Trophoblast cell (in vitro differentiated cells and primary cell): ENCODE results near the gene CHAF1B.
A peak's percentile ranks its signal among the peaks of the same experiment; 100 is the strongest.

Source experiments
- DNase-seq, 2 donors: peaks; one replicate each; pipeline ENCODE4 v3.0.0-alpha.2; 2016
- H2AFZ ChIP-seq: 2 replicates; pipeline ENCODE4 v1.6.1; 2013; ENCODE audit warnings: low read length, moderate library complexity, mild to moderate bottlenecking; ENCODE audit not compliant: insufficient read depth, poor library complexity
- H2AK5ac ChIP-seq: 2 replicates; pipeline ENCODE4 v1.6.1; 2013; ENCODE audit warnings: mild to moderate bottlenecking, low read length
- H2BK120ac ChIP-seq: 2 replicates; pipeline ENCODE4 v1.6.1; 2013; ENCODE audit warnings: low read length, mild to moderate bottlenecking, moderate library complexity; ENCODE audit not compliant: insufficient read depth, poor library complexity
- H2BK12ac ChIP-seq: 2 replicates; pipeline ENCODE4 v1.6.1; 2013; ENCODE audit warnings: mild to moderate bottlenecking, low read length, moderate library complexity
- H2BK5ac ChIP-seq: 2 replicates; pipeline ENCODE4 v1.6.1; 2013; ENCODE audit warnings: low read length, low read depth, moderate library complexity, mild to moderate bottlenecking; ENCODE audit not compliant: poor library complexity
- H3K14ac ChIP-seq: 2 replicates; pipeline ENCODE4 v1.6.1; 2013; ENCODE audit warnings: mild to moderate bottlenecking, low read length
- H3K18ac ChIP-seq: 2 replicates; pipeline ENCODE4 v1.6.1; 2013; ENCODE audit warnings: mild to moderate bottlenecking, low read length
- H3K23ac ChIP-seq: 2 replicates; pipeline ENCODE4 v1.6.1; 2013; ENCODE audit warnings: low read length
- H3K27ac ChIP-seq: 2 replicates; pipeline ENCODE4 v1.5.1; 2013; ENCODE audit warnings: low read depth, mild to moderate bottlenecking, inconsistent platforms, low read length, moderate library complexity
- H3K27me3 ChIP-seq: 2 replicates; pipeline ENCODE4 v1.6.1; 2013; ENCODE audit warnings: inconsistent platforms, mild to moderate bottlenecking, low read length, moderate library complexity; ENCODE audit not compliant: insufficient read depth
- H3K36me3 ChIP-seq, 2 experiments: 1 replicate in 1 of 2; 2 replicates in 1 of 2; pipeline ENCODE4 v1.6.1; 2013; ENCODE audit warnings: low read length in 2 of 2, mild to moderate bottlenecking in 2 of 2, moderate library complexity in 1 of 2; ENCODE audit not compliant: insufficient read depth in 2 of 2, control insufficient read depth in 1 of 2
- H3K4ac ChIP-seq: 2 replicates; pipeline ENCODE4 v1.6.1; 2013; ENCODE audit warnings: low read depth, mild to moderate bottlenecking, low read length, moderate library complexity
- H3K4me1 ChIP-seq, 2 experiments: 1 replicate in 1 of 2; 2 replicates in 1 of 2; pipeline ENCODE4 v1.6.1; 2013; ENCODE audit warnings: low read length in 2 of 2, mild to moderate bottlenecking in 2 of 2, moderate library complexity in 1 of 2; ENCODE audit not compliant: insufficient read depth in 2 of 2, control insufficient read depth in 1 of 2
- H3K4me2 ChIP-seq: 2 replicates; pipeline ENCODE4 v1.6.1; 2013; ENCODE audit warnings: inconsistent platforms, mild to moderate bottlenecking, low read length, moderate library complexity
- H3K4me3 ChIP-seq: 2 replicates; pipeline ENCODE4 v1.5.1; 2013; ENCODE audit warnings: mild to moderate bottlenecking, low read depth, low read length, inconsistent platforms
- H3K79me1 ChIP-seq: one replicate; pipeline ENCODE4 v1.6.1; 2013; ENCODE audit warnings: low read length
- H3K79me2 ChIP-seq: 2 replicates; pipeline ENCODE4 v1.6.1; 2013; ENCODE audit warnings: low read length, mild to moderate bottlenecking; ENCODE audit not compliant: control insufficient read depth, insufficient read depth, poor library complexity
- H3K9ac ChIP-seq: 2 replicates; pipeline ENCODE4 v1.6.1; 2013; ENCODE audit warnings: mild to moderate bottlenecking, low read length
- H3K9me3 ChIP-seq: 2 replicates; pipeline ENCODE4 v1.6.1; 2013; ENCODE audit warnings: low read depth, mild to moderate bottlenecking, control low read depth, inconsistent platforms, low read length; ENCODE audit not compliant: insufficient read depth
- H4K12ac ChIP-seq: 2 replicates; pipeline ENCODE4 v1.6.1; 2013; ENCODE audit warnings: low read depth, mild to moderate bottlenecking, low read length, moderate library complexity
- H4K8ac ChIP-seq: 2 replicates; pipeline ENCODE4 v1.6.1; 2013; ENCODE audit warnings: low read depth, mild to moderate bottlenecking, low read length, moderate library complexity
- H4K91ac ChIP-seq: one replicate; pipeline ENCODE4 v1.6.1; 2013; ENCODE audit warnings: low read depth, mild to moderate bottlenecking, low read length, moderate library complexity
- WGBS: extraction: QIAGEN DNeasy Blood & Tissue Kit; methylation state at CpG from one replicate; pipeline ENCODE4 v1.1.7; 2013; ENCODE audit warnings: missing lambda C conversion rate; ENCODE audit not compliant: insufficient read length, insufficient coverage; ENCODE audit errors: extremely low coverage; 5-methylcytosine and 5-hydroxymethylcytosine counted together

The CHAF1B gene

DNA sequence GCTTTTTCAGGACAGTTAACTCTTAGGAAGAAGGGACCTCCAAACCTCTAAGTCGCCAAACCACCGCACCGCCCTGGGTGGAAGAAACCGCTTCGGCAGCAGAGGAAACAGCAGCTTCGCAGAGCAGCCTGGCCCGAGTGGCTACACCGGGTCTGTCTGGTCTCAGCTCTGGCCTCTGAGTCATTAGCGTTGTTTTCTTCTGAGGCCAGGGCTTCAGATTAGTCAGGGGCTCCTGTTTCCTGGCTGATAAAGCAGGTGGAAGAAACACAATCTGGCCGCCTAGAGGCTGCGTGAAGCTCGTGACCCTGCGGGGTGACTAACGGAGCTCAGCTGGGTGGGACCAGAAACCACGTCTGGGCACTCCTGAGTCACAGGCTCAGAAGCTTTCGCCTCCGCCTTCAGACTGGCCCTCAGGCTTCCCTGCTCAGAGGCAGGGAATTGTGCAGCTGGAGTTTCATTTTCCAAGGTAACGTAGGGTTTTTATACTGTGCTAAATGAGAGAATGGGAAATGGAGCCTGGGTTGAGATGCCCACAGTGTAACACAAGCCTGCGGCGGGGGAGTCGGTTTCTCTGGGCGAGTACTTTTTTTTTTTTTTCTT lies 44.9 kb downstream of the CHAF1B start:
- Histone ChIP-seq H3K79me1 (peaks cover 9% of the 10 kb centered on the region), H3K23ac (no peak overlapping the region), H2AK5ac (no peak overlapping the region), H3K4me1 (peaks cover 15 to 23% of the 10 kb centered on the region in 2 experiments), H2BK120ac (peak overlapping the region; percentile 82), H3K27me3 (no peaks in the 10 kb centered on the region), H2BK5ac (peak overlapping the region; percentile 77), H4K12ac (no peak overlapping the region), H3K9ac (no peak overlapping the region), H3K18ac (peak overlapping the region; percentile 31), H3K4me3 (no peak overlapping the region), H2AFZ (no peak overlapping the region), H4K8ac (peak overlapping the region; percentile 80), H2BK12ac (peak overlapping the region; percentile 62), H3K79me2 (no peaks in the 10 kb centered on the region), H3K9me3 (no peaks in the 10 kb centered on the region), H4K91ac (peak overlapping the region; percentile 78), H3K4me2 (peak overlapping the region; percentile 13), H3K27ac (peak overlapping the region; percentile 94), H3K4ac (no peak overlapping the region), H3K14ac (peak overlapping the region; percentile 28), H3K36me3 (no peaks in the 10 kb centered on the region)
- peak; percentile 99 to 100 for DNase-seq
- no CpG with 5 or more reads among the region's 22 CpGs for WGBS

DNA sequence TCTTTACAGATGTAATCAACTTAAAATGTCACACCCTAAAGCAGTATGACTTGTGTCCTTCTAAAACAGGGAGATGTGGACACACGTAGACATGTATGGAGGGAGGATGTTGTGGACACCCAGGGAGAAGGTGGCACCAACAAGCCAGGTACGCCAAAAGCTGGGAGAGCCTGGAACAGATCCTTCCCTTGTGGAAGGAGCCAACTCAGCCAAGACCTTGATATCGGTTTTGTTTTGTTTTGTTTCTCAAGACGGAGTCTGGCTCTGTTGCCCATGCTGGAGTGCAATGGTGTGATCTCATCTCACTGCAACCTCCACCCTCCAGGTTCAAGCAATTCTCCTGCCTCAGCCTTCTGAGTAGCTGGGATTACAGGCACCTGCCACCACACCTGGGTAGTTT lies 45.6 kb downstream of the CHAF1B start:
- no peak overlapping the region for H3K4me2 ChIP-seq
- H3K9ac ChIP-seq: no peak overlapping the region
- H3K27ac ChIP-seq: peak overlapping the region; percentile 66
- H3K79me2 ChIP-seq: no peaks in the 10 kb centered on the region
- H3K4me3 ChIP-seq: no peak overlapping the region
- H3K9me3 ChIP-seq: no peaks in the 10 kb centered on the region
- peak overlapping the region; percentile 60 for H2AK5ac ChIP-seq
- no peaks in the 10 kb centered on the region for H3K36me3 ChIP-seq
- no CpG with 5 or more reads among the region's 4 CpGs for WGBS
- H3K14ac ChIP-seq: peak overlapping the region; percentile 70
- no peaks in the 10 kb centered on the region for H3K27me3 ChIP-seq
- DNase-seq: no peak
- H4K12ac ChIP-seq: no peak overlapping the region
- H3K18ac ChIP-seq: peak overlapping the region; percentile 49
- H3K23ac ChIP-seq: peak overlapping the region; percentile 66
- H2BK120ac ChIP-seq: peak overlapping the region; percentile 68
- peak overlapping the region; percentile 66 for H3K4ac ChIP-seq
- H2BK12ac ChIP-seq: peak overlapping the region; percentile 55
- H2AFZ ChIP-seq: no peak overlapping the region
- peaks cover 9% of the 10 kb centered on the region for H3K79me1 ChIP-seq
- peak overlapping the region; percentile 67 for H4K8ac ChIP-seq
- H4K91ac ChIP-seq: peak overlapping the region; percentile 81
- H3K4me1 ChIP-seq: peaks cover 13 to 18% of the 10 kb centered on the region in 2 experiments
- peak overlapping the region; percentile 90 for H2BK5ac ChIP-seq

DNA sequence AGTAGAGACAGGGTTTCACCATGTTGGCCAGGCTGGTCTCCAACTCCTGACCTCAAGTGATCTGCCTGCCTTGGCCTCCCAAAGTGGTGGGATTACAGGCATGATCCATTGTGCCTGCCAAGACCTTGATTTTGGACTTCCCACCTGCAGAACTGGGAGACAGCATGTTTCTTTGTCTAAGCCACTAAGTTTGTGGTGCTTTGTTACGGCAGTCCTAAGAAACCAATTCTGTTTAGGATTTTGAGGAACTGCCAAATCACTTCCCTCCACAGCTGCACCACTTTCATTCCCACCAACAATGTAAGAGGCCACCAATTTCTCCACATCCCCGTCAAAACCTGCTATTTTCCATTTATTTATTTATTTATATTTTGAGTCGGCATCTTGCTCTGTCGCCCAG lies 46.1 kb downstream of the CHAF1B start:
- no peak overlapping the region for H4K12ac ChIP-seq
- no peaks in the 10 kb centered on the region for H3K9me3 ChIP-seq
- H4K8ac ChIP-seq: no peak overlapping the region
- no peak overlapping the region for H4K91ac ChIP-seq
- H3K4me1 ChIP-seq: peaks cover 13 to 18% of the 10 kb centered on the region in 2 experiments
- H2BK12ac ChIP-seq: no peak overlapping the region
- no peak overlapping the region for H3K9ac ChIP-seq
- no peak overlapping the region for H3K27ac ChIP-seq
- H3K79me2 ChIP-seq: no peaks in the 10 kb centered on the region
- no peak overlapping the region for H3K18ac ChIP-seq
- H3K23ac ChIP-seq: no peak overlapping the region
- no peak overlapping the region for H3K4ac ChIP-seq
- H3K27me3 ChIP-seq: no peaks in the 10 kb centered on the region
- H3K4me3 ChIP-seq: no peak overlapping the region
- no peak overlapping the region for H3K4me2 ChIP-seq
- no peak overlapping the region for H2AK5ac ChIP-seq
- WGBS: no CpG with 5 or more reads among the region's 4 CpGs
- no peaks in the 10 kb centered on the region for H3K36me3 ChIP-seq
- no peak overlapping the region for H2BK5ac ChIP-seq
- DNase-seq: no peak
- H3K14ac ChIP-seq: no peak overlapping the region
- H2AFZ ChIP-seq: no peak overlapping the region
- H2BK120ac ChIP-seq: no peak overlapping the region
- peaks cover 9% of the 10 kb centered on the region for H3K79me1 ChIP-seq

DNA sequence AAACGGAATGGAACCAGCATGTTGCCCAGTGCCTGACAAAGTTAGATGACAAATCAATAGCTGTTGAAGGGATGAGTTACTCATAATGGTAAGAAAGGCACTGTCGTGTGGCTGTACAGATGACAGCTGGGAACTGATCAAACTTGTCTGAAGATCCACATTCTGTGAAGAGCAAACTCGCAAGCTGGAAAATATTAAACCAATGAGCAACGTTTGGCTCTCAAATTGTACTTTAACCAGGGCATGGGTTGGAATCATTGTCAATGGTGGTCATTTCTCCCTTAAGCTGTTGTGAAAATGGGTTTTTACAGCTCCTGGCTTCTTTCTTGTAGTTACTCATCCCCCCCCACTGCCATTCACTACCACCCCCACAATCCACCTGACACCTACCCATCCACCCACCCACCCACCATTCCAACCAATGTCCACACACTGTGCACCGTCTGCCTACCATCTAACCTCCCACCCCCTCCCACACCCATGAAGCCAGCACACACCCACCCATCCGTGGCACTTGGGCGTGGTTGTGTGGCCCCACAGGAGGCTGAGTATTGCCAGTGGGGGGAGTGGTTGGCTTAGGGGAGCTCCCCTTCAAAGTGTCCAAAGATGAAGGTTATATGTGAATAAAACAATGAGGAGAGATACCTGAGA lies 48.0 kb downstream of the CHAF1B start:
- H3K9me3 ChIP-seq: no peaks in the 10 kb centered on the region
- no CpG with 5 or more reads among the region's 7 CpGs for WGBS

More for the DNA sequence above, 48.0 kb downstream of the CHAF1B start:
- no peak overlapping the region for H3K27ac ChIP-seq
- peak in 1 of 2 donors; percentile 50 for DNase-seq
- H3K4me1 ChIP-seq: peaks cover 13 to 18% of the 10 kb centered on the region in 2 experiments
- H4K12ac ChIP-seq: no peak overlapping the region
- no peaks in the 10 kb centered on the region for H3K36me3 ChIP-seq
- no peak overlapping the region for H3K4me2 ChIP-seq
- H3K9ac ChIP-seq: no peak overlapping the region
- no peak overlapping the region for H3K4me3 ChIP-seq
- no peak overlapping the region for H2BK5ac ChIP-seq
- peaks cover 9% of the 10 kb centered on the region for H3K79me1 ChIP-seq
- H4K8ac ChIP-seq: no peak overlapping the region
- H2BK12ac ChIP-seq: no peak overlapping the region
- H4K91ac ChIP-seq: no peak overlapping the region
- no peaks in the 10 kb centered on the region for H3K79me2 ChIP-seq
- H3K23ac ChIP-seq: no peak overlapping the region
- H3K27me3 ChIP-seq: no peaks in the 10 kb centered on the region
- no peak overlapping the region for H3K14ac ChIP-seq
- H2AK5ac ChIP-seq: no peak overlapping the region
- H3K18ac ChIP-seq: no peak overlapping the region
- H3K4ac ChIP-seq: no peak overlapping the region
- no peak overlapping the region for H2AFZ ChIP-seq
- no peak overlapping the region for H2BK120ac ChIP-seq
